KBM-7 (cell line): ENCODE results near the gene GRIA4.
"Not testable (repeated sequence)": the region's sequence is repeated elsewhere in the genome, so short reads cannot be mapped to it uniquely, and the experiment has no call there.

Experiments
- DNase-seq: peaks from one replicate; pipeline ENCODE4 v3.0.0-alpha.2; 2015
- in situ Hi-C: fragments of 300-500 bp; cut with MboI; formaldehyde crosslinking; loops from 2 replicates; pipeline ENCODE4 v1.14.3; 2020; ENCODE audit warnings: low sequenced_read_pairs, low pct_unique_long_range_greater_than_20kb, mixed read lengths

The GRIA4 gene

GRCh38 chr11:105942921-105943320 is 333.0 kb downstream of the GRIA4 start:
- in situ Hi-C loops = no loop called here
- DNase-seq = no peak

- DNase-seq = no peak
- in situ Hi-C loops = no loop called here
Observed at GRCh38 chr11:105948918-105949590, 339.2 kb downstream of the GRIA4 start.

- DNase-seq = no peak
- in situ Hi-C loops = no loop called here
Observed at GRCh38 chr11:105953886-105954285, 344.0 kb downstream of the GRIA4 start.

DNA sequence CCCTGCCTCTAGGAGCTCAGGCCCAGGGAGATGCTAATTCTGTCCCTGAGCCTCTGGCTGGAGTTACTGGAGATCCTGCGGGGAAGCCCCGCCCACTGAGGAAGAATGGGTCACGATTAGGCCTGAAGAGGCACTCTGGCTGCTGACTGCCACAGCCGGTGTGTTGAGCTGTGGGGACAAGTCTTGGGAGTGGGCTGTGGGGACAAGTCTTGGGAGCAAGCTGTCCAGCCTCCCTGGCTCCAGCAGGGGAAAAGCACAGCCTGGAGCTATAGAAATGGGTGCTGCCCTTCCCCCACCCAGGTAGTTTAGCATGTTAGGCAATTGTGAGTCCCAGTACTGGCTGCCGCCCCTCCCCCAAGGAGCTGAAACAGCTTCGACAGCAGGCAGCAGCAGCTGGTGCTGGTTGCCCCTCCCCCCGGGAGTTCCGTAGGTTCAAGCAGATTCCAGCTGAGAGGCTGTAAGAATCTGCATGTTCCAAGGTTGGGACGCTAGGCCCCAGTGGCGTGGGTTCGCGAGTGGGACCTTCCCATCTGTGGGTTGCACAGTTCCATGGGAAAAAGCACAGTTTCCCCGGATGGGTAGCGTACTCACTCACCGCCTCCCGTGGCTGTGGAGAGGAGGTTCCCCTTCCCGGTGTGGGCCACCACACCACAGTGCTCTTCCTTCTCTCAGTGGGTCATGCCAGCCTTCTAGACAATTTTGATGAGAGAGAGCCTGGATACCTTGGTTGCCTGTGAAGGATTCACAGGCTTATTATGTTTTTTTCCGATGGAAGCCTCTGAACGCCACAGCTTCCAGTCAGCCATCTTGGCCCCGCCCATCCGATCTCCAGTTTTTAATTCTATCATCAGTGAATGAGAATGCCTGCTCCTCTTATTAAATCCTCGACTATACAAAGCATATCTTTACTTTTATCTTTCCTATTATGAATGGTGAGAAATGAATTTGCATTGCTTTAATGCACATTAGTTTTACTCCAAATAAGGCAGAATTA is 350.7 kb downstream of the GRIA4 start:
- no peak for DNase-seq
- in situ Hi-C loops = no loop called here

DNA sequence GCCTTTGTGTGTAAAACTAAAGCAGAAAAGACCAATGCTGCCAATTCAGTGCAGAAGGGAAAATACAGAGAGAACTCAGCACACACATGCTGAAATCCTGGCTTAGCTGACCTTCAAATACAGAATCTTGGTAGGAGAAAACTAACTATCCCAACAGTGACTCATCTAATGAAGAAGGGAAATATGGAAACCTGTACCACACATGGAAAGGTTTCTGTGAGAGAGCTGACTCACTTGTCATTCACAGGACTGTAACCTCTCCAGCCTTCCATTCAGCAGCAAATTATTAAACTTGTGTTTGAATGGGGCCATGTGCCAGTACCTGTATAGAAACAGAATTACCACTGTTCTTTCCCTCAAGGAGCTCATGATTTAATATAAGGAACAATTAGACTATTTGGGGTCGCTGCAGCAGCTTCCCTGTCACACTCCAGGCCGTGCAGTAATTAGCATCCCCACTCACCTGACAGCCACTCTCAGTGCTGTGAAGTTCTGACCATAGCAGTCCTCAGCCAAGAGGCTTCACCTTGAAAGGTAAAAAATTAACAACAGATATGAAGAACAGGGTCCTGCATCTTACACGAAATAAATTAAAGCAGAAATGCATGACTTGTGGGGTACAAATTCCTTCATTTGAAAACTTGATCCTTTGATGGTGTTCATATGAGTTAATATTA is 358.3 kb downstream of the GRIA4 start:
- no peak for DNase-seq
- in situ Hi-C loops = no loop called here

GRCh38 chr11:105969756-105970155 is 359.9 kb downstream of the GRIA4 start:
- in situ Hi-C loops = no loop called here
- no peak for DNase-seq

DNA sequence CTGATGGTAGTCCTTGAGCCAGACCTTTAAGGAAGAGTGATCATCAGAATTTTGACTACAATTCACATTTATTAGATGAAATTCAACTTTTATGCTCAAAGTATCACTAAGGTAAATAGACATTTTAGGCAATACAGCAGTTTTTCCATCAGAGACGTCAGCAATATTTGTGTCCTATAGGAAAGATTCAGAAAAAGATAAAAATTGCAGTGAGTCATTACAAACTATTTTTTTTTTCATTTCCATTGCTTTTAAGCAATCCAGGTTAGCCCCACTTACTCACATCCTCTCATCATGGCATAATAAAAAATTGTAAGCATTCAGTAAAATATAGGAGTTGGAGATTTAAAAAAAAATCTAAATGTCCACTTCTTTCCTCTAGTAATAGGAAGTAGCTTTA is 365.3 kb downstream of the GRIA4 start:
- in situ Hi-C loops = no loop called here

DNA sequence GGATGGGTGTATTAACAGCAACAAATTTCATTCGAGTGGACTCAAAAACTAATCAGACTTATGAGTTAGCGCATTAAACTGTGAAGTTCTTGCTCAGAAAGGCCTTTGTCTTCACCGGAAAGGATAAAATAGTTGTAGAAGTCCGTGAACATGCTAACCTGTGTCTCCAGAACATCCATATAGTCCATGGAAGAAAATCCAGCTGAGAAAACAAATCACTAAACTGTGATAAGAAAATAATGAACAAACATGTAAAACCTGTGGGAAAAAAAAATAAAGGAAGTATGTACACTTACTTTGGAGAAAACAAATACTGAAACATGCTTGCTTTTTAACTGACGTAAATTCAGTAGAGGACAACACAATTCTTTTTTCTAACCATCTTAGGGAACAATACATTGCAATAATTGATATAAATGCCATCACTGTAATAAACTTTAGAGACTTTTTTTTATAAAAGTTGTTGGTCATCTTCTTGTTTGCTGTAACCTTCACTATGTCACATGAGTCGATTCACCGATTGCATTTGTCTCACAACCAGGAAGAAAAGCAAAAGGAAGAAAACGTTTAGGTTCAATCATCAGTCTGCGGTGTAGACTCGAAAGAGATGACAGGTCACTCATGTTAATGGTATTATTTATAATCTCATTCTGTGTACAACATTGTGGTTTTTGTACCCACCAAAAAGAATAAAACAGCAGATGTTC is 370.3 kb downstream of the GRIA4 start:
- in situ Hi-C loops = no loop called here
- no peak for DNase-seq

More for the DNA sequence above, 365.3 kb downstream of the GRIA4 start:
- no peak for DNase-seq

- no peak for DNase-seq
- in situ Hi-C loops = no loop called here
Observed at GRCh38 chr11:105986554-105986953, 376.7 kb downstream of the GRIA4 start.

DNA sequence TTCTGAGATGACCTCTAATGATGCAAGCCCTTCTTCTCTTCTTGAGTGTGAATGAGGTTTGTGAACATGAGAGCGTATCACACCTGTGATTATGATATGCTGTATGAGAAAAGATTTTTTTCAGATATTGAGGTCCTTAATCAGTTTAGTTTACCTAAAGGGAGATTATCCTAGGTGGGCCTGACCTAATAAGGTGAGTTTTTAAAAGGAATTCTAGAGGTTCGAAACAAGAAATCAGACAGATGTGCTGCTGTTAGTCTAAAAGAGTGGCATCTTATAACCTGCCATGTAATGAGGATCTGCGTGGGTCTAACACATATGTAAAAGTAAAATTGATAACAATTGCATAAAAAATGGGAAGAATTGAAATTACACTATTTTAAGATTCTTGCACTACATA is 378.3 kb downstream of the GRIA4 start:
- in situ Hi-C loops = no loop called here
- no peak for DNase-seq

DNA sequence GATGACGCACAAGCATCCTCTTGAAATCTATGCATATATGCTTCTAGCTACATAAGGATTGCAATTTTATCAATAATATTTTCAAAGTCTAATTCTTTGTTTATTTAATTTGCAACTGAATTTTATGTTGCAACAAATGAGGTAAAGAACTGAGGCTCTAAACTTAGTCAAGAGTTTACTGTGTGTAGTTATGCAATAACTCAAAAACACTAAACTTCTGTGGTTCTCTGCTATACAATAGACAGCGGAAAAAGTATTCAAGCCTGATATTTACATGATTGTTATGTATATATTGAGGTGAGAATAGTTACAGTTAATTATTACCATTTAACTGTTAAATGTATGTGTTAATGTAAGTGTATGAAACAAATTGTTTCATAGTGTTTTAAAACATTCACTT is 379.3 kb downstream of the GRIA4 start:
- in situ Hi-C loops = no loop called here
- no peak for DNase-seq

DNA sequence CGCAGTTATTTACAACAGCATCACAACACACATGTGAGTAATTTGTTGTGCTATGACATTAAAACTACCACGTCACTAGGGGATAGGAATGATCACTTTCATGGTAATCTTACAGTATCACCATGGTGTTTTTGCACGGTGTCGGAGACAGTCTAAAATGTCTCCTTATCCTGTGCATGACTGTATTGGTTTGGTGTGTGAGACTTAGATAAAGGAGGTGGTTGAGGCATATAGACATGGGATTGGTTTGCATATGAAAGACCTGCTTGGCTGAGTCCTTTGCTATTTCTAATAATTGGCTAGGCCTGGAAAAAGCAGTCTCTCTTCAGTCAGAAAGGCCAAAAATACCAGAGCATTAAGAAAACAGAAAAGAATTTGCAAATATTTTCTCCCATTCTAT is 382.0 kb downstream of the GRIA4 start:
- in situ Hi-C loops = no loop called here
- no peak for DNase-seq

DNA sequence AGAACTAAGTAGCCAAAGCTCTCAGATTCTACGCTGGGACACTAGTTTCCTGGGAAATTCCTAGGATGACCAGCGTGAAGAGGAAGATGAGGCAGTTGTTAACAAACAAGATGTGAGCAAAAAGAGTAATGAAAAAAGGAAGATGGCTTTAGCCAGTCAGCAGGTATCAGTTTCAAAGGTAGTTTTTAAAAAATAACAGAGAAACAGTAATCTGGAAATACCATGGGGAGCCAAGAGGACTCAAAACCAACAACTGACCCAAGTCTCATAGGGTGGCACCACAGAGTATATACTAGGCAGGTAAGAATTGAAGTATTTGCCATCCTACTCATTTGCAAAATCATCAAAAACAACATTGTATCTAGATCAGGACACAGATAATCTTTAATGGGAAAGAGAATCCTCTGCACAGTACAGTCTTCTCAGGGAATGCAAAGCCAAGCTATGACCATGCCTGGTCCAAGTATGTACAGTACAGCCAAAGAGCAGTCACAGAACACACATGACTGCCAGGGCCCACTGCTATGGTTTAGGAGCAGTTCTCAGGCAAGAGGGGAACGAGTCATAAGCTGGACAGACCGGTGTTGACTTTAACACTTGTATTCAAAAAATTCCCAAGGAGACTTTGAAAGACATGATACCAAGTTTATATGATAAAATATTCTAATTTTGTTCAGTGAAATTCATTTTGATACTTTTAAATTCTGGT is 391.6 kb downstream of the GRIA4 start:
- DNase-seq = no peak
- in situ Hi-C loops = no loop called here

GRCh38 chr11:106003094-106003493 is 393.2 kb downstream of the GRIA4 start:
- DNase-seq, in situ Hi-C loops: not testable (repeated sequence)

DNA sequence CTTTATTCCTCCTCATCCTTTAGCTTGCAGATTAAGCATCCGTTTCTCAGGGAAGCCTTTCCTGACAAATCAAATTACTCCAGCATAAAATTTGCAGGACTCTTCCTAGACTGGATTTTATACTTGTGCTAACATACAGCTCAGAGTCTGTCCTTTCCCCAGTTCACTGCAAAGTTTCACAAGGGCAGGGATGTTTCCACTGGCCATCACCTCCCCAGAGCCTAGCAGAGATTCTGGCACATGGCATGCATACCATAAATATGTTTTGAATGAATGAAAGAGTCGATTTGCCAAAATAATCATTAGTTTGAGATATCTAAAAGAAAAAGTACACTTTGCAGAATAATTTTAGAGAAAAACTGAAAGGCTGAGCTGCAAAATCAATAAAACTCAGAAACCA is 401.6 kb downstream of the GRIA4 start:
- DNase-seq = no peak
- in situ Hi-C loops = no loop called here

DNA sequence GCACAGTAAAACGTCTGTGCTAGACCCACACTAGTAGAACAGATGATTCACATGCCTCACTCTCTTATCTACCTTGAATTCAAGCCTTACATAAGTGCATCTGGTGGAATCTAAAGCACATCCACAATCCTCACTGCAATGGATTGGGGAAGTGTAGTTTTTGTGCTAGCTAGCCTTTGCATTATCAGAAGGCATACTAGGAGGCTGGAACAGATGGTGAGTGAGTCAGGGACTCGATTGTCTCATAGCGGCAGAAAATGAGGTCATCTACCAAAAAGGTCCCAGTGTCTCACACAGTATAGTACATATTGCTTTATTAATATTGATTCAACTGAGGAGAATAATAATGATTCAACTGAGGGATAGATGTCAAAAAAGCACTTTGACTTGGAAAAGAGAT is 402.9 kb downstream of the GRIA4 start:
- DNase-seq = no peak
- in situ Hi-C loops = no loop called here

DNA sequence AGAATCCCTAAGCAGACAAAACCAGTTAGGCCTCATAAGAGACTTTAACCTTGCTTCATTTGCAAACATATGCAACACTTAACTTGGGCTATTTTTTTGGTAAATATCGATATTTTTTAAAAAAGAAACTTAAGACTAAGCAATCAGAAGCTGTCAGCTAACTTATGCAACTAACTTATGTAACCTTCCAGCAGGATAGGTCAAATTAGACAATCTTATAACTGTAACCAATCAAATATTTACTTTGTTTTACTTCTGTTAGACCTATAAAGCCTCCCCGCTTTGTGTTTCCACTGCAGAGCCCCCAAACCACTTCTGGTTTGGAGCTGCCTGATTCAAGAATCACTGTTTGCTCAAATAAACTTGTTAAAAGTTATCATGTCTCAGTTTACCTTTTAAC is 404.2 kb downstream of the GRIA4 start:
- in situ Hi-C loops = no loop called here
- DNase-seq = no peak

- in situ Hi-C loops = no loop called here
- DNase-seq = no peak
Observed at GRCh38 chr11:106014620-106015019, 404.7 kb downstream of the GRIA4 start.

- in situ Hi-C loops = no loop called here
- no peak for DNase-seq
Observed at GRCh38 chr11:106015066-106015465, 405.2 kb downstream of the GRIA4 start.
